GM18909 (cell line): ENCODE measurements around the gene DPH5.
A peak's percentile ranks its signal among the peaks of the same experiment; 100 is the strongest.
"Not testable (repeated sequence)": the region's sequence is repeated elsewhere in the genome, so short reads cannot be mapped to it uniquely, and the experiment has no call there.

Experiments
- ATAC-seq: cut with Tn5 transposase; IDR thresholded peaks from one replicate; pipeline ENCODE4 v1.9.1; 2021; ENCODE audit warnings: mild to moderate bottlenecking; ENCODE audit not compliant: unreplicated experiment, poor library complexity

Gene DPH5

GRCh38 chr1:100995198-100995988 is 30.2 kb downstream of the DPH5 start:
- ATAC-seq, result no peak

GRCh38 chr1:100989306-100990077 is 36.1 kb downstream of the DPH5 start:
- no peak for ATAC-seq

- ATAC-seq, result no peak
These were observed 37.5 kb downstream of the DPH5 start for GRCh38 chr1:100988121-100988520.

GRCh38 chr1:100982793-100983192 is 42.8 kb downstream of the DPH5 start:
- ATAC-seq, result no peak

- no peak for ATAC-seq
These were observed 46.0 kb downstream of the DPH5 start for GRCh38 chr1:100979631-100980030.

GRCh38 chr1:100976936-100977335 is 48.6 kb downstream of the DPH5 start:
- no peak for ATAC-seq

- ATAC-seq, result no peak
These were observed 53.4 kb downstream of the DPH5 start for GRCh38 chr1:100972185-100972584.

GRCh38 chr1:100971021-100971420 is 54.6 kb downstream of the DPH5 start:
- no peak for ATAC-seq

GRCh38 chr1:100969327-100969726 is 56.3 kb downstream of the DPH5 start:
- no peak for ATAC-seq

GRCh38 chr1:100968621-100969020 is 57.0 kb downstream of the DPH5 start:
- no peak for ATAC-seq

- ATAC-seq, result no peak
These were observed 65.5 kb downstream of the DPH5 start for GRCh38 chr1:100960098-100960497.

- no peak for ATAC-seq
These were observed 66.0 kb downstream of the DPH5 start for GRCh38 chr1:100959502-100960060.

GRCh38 chr1:100955322-100955721 is 70.3 kb downstream of the DPH5 start:
- ATAC-seq, result no peak

- no peak for ATAC-seq
These were observed 71.4 kb downstream of the DPH5 start for GRCh38 chr1:100953960-100954730.

- not testable (repeated sequence) for ATAC-seq
These were observed 72.6 kb downstream of the DPH5 start for GRCh38 chr1:100952970-100953369.

- ATAC-seq, result no peak
These were observed 73.4 kb downstream of the DPH5 start for GRCh38 chr1:100952104-100952745.

- ATAC-seq, result no peak
These were observed 74.8 kb downstream of the DPH5 start for GRCh38 chr1:100950781-100951180.

- ATAC-seq, result no peak
These were observed 75.2 kb downstream of the DPH5 start for GRCh38 chr1:100950337-100950736.

GRCh38 chr1:100949515-100950158 is 75.9 kb downstream of the DPH5 start:
- ATAC-seq, result peak; percentile 95
